ENCODE data around the gene ACOT4. TPM values are rescaled to one million over a fixed set of nuclear protein-coding genes. Genes with fewer than 3 reads are reported as not detected.
A peak's percentile ranks its signal among the peaks of the same experiment; 100 is the strongest.
"Not testable (repeated sequence)": the region's sequence is repeated elsewhere in the genome, so short reads cannot be mapped to it uniquely, and the experiment has no call there.

ACOT4 gene
- total RNA-seq, 2 donors from 2014 or later, result 1.9 to 2.1 TPM

DNA sequence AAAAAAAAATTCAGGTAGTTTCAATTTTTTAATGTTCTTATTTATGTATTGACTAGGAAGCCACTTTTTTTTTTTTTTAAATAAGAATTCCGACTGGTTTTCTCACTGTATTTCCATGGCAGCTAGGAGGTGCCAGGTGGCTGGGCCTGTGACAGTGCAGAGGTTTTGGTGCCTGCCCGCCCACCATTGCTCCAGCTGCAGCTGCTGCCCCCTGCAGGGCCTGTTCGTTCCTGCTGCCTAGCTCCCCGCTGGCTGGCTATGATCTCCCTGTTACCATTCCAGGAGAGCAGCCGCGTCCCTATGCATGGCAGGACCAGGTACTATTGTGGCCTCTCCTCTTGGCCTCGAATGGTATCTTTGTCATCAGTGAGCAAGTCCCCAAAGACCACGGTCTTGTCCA is 20.8 kb upstream of the ACOT4 start:
- DNase-seq (ENCODE audit: low spot score); H3K27ac ChIP-seq; H3K4me1 ChIP-seq (replicated peaks); H3K36me3 ChIP-seq; intact Hi-C loops (cut with DNase I); H3K27me3 ChIP-seq (replicated peaks; ENCODE audit: insufficient read depth); H3K9me3 ChIP-seq; H3K4me3 ChIP-seq: not testable (repeated sequence)
- 17% methylated on average over 2 of the region's 8 CpGs for WGBS
- TF ChIP-seq, protein P1, sequence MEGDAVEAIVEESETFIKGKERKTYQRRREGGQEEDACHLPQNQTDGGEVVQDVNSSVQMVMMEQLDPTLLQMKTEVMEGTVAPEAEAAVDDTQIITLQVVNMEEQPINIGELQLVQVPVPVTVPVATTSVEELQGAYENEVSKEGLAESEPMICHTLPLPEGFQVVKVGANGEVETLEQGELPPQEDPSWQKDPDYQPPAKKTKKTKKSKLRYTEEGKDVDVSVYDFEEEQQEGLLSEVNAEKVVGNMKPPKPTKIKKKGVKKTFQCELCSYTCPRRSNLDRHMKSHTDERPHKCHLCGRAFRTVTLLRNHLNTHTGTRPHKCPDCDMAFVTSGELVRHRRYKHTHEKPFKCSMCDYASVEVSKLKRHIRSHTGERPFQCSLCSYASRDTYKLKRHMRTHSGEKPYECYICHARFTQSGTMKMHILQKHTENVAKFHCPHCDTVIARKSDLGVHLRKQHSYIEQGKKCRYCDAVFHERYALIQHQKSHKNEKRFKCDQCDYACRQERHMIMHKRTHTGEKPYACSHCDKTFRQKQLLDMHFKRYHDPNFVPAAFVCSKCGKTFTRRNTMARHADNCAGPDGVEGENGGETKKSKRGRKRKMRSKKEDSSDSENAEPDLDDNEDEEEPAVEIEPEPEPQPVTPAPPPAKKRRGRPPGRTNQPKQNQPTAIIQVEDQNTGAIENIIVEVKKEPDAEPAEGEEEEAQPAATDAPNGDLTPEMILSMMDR (IDR thresholded peaks at IDR 0.05), result peak in 3 of 4 experiments; percentile 15 to 58 (median 38)

DNA sequence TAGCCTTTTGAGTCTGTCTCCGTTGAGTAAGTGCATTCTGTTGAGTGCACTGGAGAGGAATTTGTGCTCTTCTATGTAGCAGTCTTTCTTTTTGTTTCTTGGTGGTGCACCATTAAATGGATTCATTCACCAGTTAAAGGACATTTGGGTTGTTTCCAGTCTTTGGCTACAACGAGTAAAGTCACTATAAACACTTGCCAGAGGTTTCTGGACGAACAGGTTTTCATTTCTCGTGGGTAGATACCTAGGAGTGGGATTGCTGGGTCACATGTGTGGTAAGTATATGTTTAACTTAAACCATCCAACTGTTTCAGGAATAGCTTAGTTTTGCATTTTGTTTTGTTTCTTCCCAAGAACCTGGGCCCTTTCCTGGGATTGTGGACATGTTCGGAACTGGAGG is 18.6 kb upstream of the ACOT4 start:
- H3K4me3 ChIP-seq; H3K9me3 ChIP-seq; H3K4me1 ChIP-seq (replicated peaks); DNase-seq (ENCODE audit: low spot score); H3K36me3 ChIP-seq; H3K27ac ChIP-seq; H3K27me3 ChIP-seq (replicated peaks; ENCODE audit: insufficient read depth); intact Hi-C loops (cut with DNase I): not testable (repeated sequence)
- 41% methylated on average over 5 of the region's 5 CpGs for WGBS

DNA sequence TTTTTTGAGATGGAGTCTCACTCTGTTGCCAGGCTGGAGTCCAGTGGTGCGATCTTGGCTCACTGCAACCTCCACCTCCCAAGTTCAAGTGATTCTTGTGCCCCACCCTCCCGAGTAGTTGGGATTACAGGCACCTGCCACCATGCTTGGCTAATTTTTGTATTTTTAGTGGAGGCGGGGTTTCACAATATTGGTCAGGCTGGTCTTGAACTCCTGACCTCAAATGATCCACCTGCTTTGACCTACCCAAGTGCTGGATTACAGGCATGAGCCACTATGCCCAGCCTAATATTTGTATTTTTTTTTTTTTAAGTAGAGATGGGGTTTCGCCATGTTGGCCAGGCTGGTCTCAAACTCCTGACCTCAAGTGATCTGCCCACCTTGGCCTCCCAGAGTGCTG is 17.9 kb upstream of the ACOT4 start:
- H3K9me3 ChIP-seq; H3K27me3 ChIP-seq (replicated peaks; ENCODE audit: insufficient read depth); intact Hi-C loops (cut with DNase I); H3K4me3 ChIP-seq; DNase-seq (ENCODE audit: low spot score); H3K4me1 ChIP-seq (replicated peaks); H3K36me3 ChIP-seq; H3K27ac ChIP-seq: not testable (repeated sequence)
- 100% methylated on average over 4 of the region's 4 CpGs for WGBS

DNA sequence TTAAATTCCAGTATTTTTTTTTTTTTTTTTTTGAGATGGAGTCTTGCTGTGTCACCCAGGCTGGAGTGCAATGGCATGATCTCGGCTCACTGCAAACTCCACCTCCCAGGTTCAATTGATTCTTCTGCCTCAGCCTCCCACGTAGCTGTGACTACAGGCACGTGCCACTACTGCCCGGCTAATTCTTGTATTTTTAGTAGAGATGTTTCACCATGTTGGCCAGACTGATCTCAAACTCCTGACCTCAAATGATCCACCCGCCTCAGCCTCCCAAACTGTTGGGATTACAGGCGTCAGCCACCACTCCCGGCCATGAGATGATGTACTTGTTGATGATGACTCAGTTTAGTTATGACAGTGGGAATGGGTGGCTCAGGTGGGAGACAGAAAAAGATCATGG is 17.4 kb upstream of the ACOT4 start:
- H3K36me3 ChIP-seq; H3K27me3 ChIP-seq (replicated peaks; ENCODE audit: insufficient read depth); DNase-seq (ENCODE audit: low spot score); H3K4me3 ChIP-seq; H3K4me1 ChIP-seq (replicated peaks); intact Hi-C loops (cut with DNase I); H3K9me3 ChIP-seq; H3K27ac ChIP-seq: not testable (repeated sequence)
- 96% methylated on average over 7 of the region's 7 CpGs for WGBS

DNA sequence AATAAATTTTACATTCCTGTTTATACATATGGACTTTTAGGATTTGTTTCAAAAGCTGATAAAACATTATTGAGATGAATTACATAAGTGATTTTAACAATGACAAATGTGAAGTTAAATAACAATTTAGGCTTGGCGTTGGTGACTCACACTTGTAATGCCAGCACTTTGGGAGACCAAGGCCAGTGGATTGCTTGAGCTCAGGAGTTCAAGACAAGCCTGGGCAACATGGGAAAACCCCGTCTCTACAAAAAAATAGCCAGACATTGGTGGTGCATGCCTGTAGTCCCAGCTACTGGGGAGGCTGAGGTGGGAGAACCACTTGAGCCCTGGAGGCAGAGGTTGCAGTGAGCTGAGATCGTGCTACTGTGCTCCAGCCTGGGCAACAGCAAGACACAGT is 15.3 kb upstream of the ACOT4 start:
- TF ChIP-seq POLR2A (IDR thresholded peaks at IDR 0.05) (no peak), POLR2AphosphoS5 (IDR thresholded peaks at IDR 0.05) (no peak)
- TF ChIP-seq, protein P1 (IDR thresholded peaks at IDR 0.05), result no peak
- intact Hi-C loops (cut with DNase I), result no loop called here
- WGBS, result 57% methylated on average over 1 of the region's 3 CpGs
- no peaks in the 10 kb centered on the region for H3K4me1 ChIP-seq (replicated peaks)
- DNase-seq (ENCODE audit: low spot score), result no peak
- H3K27me3 ChIP-seq (replicated peaks; ENCODE audit: insufficient read depth), result no peaks in the 10 kb centered on the region
- H3K27ac ChIP-seq, result no peak overlapping the region
- H3K36me3 ChIP-seq, result no peaks in the 10 kb centered on the region
- no peak overlapping the region for H3K4me3 ChIP-seq
- H3K9me3 ChIP-seq, result no peaks in the 10 kb centered on the region

DNA sequence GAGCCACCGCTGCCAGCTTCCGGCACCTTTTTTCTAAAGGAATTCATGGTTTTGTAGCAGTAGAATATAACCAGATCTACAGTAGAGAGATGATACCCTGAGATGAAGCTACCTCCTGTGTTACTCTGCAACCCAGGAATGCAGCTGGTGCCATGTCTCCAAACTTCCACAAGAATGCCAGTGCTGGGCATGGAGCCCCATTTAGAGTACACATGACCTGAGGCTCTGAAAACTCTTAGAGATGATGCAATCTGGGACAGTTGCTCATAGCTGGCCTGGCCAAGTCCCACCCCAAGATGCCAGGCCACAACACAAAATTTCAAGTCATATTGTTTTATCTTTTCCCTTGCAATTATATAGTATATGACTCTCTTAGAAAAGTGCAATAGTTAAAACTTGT is 14.5 kb upstream of the ACOT4 start:
- WGBS, result no CpG with 5 or more reads among the region's 2 CpGs
- H3K27me3 ChIP-seq (replicated peaks; ENCODE audit: insufficient read depth); H3K4me1 ChIP-seq (replicated peaks): not testable (repeated sequence)

DNA sequence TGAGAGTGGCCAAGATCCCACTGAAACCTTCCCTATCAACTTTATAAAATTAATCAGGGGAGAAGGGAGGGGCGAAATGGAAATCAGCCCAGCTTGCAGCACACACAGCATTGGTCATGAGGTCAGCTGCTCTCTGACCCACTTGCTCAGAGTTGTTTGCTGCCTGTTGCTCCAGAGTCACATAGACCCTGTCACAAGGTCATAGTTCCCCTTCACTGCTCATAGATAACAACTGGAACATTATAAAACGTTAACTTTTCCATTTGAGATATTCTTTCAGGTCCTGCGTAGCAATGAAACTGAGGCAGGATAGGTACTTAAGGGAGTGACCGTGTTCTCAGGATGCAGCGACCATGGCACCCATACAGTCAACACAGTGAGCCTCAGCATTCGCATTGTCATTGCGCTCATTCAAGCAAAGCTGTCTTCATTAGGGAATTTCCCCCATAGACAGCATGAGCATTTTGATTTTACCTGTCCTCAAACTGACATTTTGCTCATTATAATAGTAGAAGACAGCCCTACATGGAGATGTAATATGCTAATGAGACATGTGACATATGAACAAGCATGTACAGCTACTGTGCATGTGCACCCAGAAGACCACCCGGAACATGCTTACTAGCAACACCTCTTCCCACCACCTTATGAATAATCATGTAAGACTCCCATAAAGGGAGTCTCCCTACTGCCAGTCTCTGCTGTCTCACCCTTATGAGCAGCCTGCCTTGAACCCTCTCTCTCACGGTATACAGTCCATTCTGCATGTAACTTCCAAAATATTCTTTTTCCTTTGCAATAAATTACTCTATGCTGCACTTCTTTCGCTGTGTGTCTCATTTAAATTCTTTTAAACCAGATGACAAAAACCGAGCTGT is 9.3 kb upstream of the ACOT4 start:
- H3K27me3 ChIP-seq (replicated peaks; ENCODE audit: insufficient read depth); intact Hi-C loops (cut with DNase I); H3K27ac ChIP-seq; H3K4me1 ChIP-seq (replicated peaks); H3K9me3 ChIP-seq; H3K36me3 ChIP-seq; H3K4me3 ChIP-seq; DNase-seq (ENCODE audit: low spot score): not testable (repeated sequence)
- 86% methylated on average over 10 of the region's 11 CpGs for WGBS

More for the DNA sequence above, 14.5 kb upstream of the ACOT4 start:
- H3K36me3 ChIP-seq; H3K4me3 ChIP-seq; DNase-seq (ENCODE audit: low spot score); H3K9me3 ChIP-seq; H3K27ac ChIP-seq; intact Hi-C loops (cut with DNase I): not testable (repeated sequence)

Measured in prostate gland (tissue), 2 donors.